Measurements from ENCODE around the gene TNFRSF19.

TNFRSF19 gene

GRCh38 chr13:23613596-23613995 lies 43.4 kb downstream of the TNFRSF19 start:
- no peak overlapping the region for H3K4me3 ChIP-seq (ENCODE audit: low read depth, low read length)
- TF ChIP-seq CTCF (IDR thresholded peaks at IDR 0.05; ENCODE audit: low read depth, low read length), result no peak

GRCh38 chr13:23615395-23616081 lies 45.3 kb downstream of the TNFRSF19 start:
- H3K4me3 ChIP-seq (ENCODE audit: low read depth, low read length), result no peak overlapping the region
- no peak for TF ChIP-seq CTCF (IDR thresholded peaks at IDR 0.05; ENCODE audit: low read depth, low read length)

- no peak for TF ChIP-seq CTCF (IDR thresholded peaks at IDR 0.05; ENCODE audit: low read depth, low read length)
- no peak overlapping the region for H3K4me3 ChIP-seq (ENCODE audit: low read depth, low read length)
Measured at GRCh38 chr13:23616228-23616627, 46.0 kb downstream of the TNFRSF19 start.

- H3K4me3 ChIP-seq (ENCODE audit: low read depth, low read length), result no peak overlapping the region
- TF ChIP-seq CTCF (IDR thresholded peaks at IDR 0.05; ENCODE audit: low read depth, low read length), result no peak
Measured at GRCh38 chr13:23617551-23618024, 47.4 kb downstream of the TNFRSF19 start.

- no peak overlapping the region for H3K4me3 ChIP-seq (ENCODE audit: low read depth, low read length)
- TF ChIP-seq CTCF (IDR thresholded peaks at IDR 0.05; ENCODE audit: low read depth, low read length), result no peak
Measured at GRCh38 chr13:23618341-23618740, 48.1 kb downstream of the TNFRSF19 start.

- no peak overlapping the region for H3K4me3 ChIP-seq (ENCODE audit: low read depth, low read length)
- no peak for TF ChIP-seq CTCF (IDR thresholded peaks at IDR 0.05; ENCODE audit: low read depth, low read length)
Measured at GRCh38 chr13:23619068-23619855, 49.0 kb downstream of the TNFRSF19 start.

GRCh38 chr13:23620211-23620610 lies 50.0 kb downstream of the TNFRSF19 start:
- TF ChIP-seq CTCF (IDR thresholded peaks at IDR 0.05; ENCODE audit: low read depth, low read length), result no peak
- H3K4me3 ChIP-seq (ENCODE audit: low read depth, low read length), result no peak overlapping the region

Measured in WI38 (cell line).